ENCODE measurements around the gene HBA1.

DNA sequence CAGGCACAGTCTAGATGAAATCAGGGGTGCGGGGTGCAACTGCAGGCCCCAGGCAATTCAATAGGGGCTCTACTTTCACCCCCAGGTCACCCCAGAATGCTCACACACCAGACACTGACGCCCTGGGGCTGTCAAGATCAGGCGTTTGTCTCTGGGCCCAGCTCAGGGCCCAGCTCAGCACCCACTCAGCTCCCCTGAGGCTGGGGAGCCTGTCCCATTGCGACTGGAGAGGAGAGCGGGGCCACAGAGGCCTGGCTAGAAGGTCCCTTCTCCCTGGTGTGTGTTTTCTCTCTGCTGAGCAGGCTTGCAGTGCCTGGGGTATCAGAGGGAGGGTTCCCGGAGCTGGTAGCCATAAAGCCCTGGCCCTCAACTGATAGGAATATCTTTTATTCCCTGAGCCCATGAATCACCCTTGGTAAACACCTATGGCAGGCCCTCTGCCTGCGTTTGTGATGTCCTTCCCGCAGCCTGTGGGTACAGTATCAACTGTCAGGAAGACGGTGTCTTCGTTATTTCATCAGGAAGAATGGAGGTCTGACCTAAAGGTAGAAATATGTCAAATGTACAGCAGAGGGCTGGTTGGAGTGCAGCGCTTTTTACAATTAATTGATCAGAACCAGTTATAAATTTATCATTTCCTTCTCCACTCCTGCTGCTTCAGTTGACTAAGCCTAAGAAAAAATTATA lies 1.6 kb downstream of the HBA1 start:
- TF ChIP-seq EMX1 (CRISPR knock-in tag; IDR thresholded peaks at IDR 0.05) = no peak
- TF ChIP-seq, protein P1, sequence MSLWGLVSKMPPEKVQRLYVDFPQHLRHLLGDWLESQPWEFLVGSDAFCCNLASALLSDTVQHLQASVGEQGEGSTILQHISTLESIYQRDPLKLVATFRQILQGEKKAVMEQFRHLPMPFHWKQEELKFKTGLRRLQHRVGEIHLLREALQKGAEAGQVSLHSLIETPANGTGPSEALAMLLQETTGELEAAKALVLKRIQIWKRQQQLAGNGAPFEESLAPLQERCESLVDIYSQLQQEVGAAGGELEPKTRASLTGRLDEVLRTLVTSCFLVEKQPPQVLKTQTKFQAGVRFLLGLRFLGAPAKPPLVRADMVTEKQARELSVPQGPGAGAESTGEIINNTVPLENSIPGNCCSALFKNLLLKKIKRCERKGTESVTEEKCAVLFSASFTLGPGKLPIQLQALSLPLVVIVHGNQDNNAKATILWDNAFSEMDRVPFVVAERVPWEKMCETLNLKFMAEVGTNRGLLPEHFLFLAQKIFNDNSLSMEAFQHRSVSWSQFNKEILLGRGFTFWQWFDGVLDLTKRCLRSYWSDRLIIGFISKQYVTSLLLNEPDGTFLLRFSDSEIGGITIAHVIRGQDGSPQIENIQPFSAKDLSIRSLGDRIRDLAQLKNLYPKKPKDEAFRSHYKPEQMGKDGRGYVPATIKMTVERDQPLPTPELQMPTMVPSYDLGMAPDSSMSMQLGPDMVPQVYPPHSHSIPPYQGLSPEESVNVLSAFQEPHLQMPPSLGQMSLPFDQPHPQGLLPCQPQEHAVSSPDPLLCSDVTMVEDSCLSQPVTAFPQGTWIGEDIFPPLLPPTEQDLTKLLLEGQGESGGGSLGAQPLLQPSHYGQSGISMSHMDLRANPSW (CRISPR knock-in tag; conservative IDR thresholded peaks at IDR 0.05; ENCODE audit: low read depth) = no peak
- TF ChIP-seq, protein P2, sequence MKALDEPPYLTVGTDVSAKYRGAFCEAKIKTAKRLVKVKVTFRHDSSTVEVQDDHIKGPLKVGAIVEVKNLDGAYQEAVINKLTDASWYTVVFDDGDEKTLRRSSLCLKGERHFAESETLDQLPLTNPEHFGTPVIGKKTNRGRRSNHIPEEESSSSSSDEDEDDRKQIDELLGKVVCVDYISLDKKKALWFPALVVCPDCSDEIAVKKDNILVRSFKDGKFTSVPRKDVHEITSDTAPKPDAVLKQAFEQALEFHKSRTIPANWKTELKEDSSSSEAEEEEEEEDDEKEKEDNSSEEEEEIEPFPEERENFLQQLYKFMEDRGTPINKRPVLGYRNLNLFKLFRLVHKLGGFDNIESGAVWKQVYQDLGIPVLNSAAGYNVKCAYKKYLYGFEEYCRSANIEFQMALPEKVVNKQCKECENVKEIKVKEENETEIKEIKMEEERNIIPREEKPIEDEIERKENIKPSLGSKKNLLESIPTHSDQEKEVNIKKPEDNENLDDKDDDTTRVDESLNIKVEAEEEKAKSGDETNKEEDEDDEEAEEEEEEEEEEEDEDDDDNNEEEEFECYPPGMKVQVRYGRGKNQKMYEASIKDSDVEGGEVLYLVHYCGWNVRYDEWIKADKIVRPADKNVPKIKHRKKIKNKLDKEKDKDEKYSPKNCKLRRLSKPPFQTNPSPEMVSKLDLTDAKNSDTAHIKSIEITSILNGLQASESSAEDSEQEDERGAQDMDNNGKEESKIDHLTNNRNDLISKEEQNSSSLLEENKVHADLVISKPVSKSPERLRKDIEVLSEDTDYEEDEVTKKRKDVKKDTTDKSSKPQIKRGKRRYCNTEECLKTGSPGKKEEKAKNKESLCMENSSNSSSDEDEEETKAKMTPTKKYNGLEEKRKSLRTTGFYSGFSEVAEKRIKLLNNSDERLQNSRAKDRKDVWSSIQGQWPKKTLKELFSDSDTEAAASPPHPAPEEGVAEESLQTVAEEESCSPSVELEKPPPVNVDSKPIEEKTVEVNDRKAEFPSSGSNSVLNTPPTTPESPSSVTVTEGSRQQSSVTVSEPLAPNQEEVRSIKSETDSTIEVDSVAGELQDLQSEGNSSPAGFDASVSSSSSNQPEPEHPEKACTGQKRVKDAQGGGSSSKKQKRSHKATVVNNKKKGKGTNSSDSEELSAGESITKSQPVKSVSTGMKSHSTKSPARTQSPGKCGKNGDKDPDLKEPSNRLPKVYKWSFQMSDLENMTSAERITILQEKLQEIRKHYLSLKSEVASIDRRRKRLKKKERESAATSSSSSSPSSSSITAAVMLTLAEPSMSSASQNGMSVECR (CRISPR knock-in tag; IDR thresholded peaks at IDR 0.05; ENCODE audit: borderline replicate concordance) = no peak
- TF ChIP-seq, protein P3, sequence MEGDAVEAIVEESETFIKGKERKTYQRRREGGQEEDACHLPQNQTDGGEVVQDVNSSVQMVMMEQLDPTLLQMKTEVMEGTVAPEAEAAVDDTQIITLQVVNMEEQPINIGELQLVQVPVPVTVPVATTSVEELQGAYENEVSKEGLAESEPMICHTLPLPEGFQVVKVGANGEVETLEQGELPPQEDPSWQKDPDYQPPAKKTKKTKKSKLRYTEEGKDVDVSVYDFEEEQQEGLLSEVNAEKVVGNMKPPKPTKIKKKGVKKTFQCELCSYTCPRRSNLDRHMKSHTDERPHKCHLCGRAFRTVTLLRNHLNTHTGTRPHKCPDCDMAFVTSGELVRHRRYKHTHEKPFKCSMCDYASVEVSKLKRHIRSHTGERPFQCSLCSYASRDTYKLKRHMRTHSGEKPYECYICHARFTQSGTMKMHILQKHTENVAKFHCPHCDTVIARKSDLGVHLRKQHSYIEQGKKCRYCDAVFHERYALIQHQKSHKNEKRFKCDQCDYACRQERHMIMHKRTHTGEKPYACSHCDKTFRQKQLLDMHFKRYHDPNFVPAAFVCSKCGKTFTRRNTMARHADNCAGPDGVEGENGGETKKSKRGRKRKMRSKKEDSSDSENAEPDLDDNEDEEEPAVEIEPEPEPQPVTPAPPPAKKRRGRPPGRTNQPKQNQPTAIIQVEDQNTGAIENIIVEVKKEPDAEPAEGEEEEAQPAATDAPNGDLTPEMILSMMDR (IDR thresholded peaks at IDR 0.05) = no peak
- TF ChIP-seq, protein P4, sequence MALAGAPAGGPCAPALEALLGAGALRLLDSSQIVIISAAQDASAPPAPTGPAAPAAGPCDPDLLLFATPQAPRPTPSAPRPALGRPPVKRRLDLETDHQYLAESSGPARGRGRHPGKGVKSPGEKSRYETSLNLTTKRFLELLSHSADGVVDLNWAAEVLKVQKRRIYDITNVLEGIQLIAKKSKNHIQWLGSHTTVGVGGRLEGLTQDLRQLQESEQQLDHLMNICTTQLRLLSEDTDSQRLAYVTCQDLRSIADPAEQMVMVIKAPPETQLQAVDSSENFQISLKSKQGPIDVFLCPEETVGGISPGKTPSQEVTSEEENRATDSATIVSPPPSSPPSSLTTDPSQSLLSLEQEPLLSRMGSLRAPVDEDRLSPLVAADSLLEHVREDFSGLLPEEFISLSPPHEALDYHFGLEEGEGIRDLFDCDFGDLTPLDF (CRISPR knock-in tag; IDR thresholded peaks at IDR 0.05) = no peak
- TF ChIP-seq, protein P5, sequence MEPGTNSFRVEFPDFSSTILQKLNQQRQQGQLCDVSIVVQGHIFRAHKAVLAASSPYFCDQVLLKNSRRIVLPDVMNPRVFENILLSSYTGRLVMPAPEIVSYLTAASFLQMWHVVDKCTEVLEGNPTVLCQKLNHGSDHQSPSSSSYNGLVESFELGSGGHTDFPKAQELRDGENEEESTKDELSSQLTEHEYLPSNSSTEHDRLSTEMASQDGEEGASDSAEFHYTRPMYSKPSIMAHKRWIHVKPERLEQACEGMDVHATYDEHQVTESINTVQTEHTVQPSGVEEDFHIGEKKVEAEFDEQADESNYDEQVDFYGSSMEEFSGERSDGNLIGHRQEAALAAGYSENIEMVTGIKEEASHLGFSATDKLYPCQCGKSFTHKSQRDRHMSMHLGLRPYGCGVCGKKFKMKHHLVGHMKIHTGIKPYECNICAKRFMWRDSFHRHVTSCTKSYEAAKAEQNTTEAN (CRISPR knock-in tag; IDR thresholded peaks at IDR 0.05) = no peak
- TF ChIP-seq, protein P6, sequence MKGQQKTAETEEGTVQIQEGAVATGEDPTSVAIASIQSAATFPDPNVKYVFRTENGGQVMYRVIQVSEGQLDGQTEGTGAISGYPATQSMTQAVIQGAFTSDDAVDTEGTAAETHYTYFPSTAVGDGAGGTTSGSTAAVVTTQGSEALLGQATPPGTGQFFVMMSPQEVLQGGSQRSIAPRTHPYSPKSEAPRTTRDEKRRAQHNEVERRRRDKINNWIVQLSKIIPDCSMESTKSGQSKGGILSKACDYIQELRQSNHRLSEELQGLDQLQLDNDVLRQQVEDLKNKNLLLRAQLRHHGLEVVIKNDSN (CRISPR knock-in tag; IDR thresholded peaks at IDR 0.05) = no peak
- TF ChIP-seq ELF4 (CRISPR knock-in tag; IDR thresholded peaks at IDR 0.05; ENCODE audit: low read depth) = no peak
- no peak for TF ChIP-seq TP53 (CRISPR knock-in tag; IDR thresholded peaks at IDR 0.05)

Data from WTC11 (cell line).